Activated gamma-delta T cell treated with anti-CD3 and anti-CD28 coated beads, Interleukin-2, amount 50 U/mL, for 16 hours (primary cell): ENCODE results near the gene DPEP1.

ENCODE experiments used
- DNase-seq: peaks from one replicate; pipeline ENCODE4 v3.0.0-alpha.2; 2020; ENCODE audit warnings: low read depth

DPEP1 gene

GRCh38 chr16:89599451-89599858 lies 14.0 kb upstream of the DPEP1 start:
- no peak for DNase-seq

GRCh38 chr16:89599902-89600301 lies 13.5 kb upstream of the DPEP1 start:
- no peak for DNase-seq

DNA sequence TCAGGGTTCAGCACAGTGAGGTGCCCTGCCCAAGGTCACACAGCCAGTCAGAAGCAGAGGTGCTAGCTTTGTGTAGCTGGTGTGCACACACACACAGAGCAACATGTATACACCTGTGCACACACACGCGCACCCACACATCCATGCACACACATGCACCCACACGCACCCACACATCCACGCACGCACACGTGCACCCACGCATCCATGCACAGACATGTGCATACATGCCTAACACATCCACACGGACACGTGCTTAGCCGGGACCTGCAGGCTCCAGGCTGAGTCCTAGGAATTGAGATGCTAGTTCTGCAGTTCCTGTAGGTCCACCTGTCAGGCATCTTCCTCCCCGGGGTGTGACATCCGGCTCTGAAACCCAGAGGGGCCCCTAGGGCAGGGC lies 13.0 kb upstream of the DPEP1 start:
- DNase-seq: no peak

- no peak for DNase-seq
Observed at GRCh38 chr16:89600956-89601355, 12.5 kb upstream of the DPEP1 start.

DNA sequence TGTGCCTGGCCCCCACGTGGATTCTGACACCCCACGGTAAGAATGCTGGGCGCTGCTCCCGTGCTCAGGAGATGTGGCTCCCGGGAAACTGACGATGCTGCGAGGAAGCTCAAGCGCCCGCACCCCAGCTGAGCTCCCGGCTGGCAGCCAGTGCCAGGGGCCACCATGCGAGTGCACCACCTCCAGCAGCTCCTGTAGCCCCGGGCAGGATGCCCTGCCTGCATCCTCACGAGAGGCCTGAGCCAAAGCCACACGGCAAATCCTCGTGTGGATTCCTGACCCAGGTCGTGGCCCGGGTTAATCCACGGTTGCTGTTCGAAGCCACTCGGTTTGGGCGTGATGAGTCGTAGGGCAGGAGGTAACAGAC lies 11.6 kb upstream of the DPEP1 start:
- no peak for DNase-seq

GRCh38 chr16:89602273-89602951 lies 11.0 kb upstream of the DPEP1 start:
- DNase-seq: peak; percentile 63

GRCh38 chr16:89602952-89603590 lies 10.4 kb upstream of the DPEP1 start:
- no peak for DNase-seq

GRCh38 chr16:89604764-89605163 lies 8.7 kb upstream of the DPEP1 start:
- no peak for DNase-seq

GRCh38 chr16:89605186-89605970 lies 8.1 kb upstream of the DPEP1 start:
- no peak for DNase-seq

DNA sequence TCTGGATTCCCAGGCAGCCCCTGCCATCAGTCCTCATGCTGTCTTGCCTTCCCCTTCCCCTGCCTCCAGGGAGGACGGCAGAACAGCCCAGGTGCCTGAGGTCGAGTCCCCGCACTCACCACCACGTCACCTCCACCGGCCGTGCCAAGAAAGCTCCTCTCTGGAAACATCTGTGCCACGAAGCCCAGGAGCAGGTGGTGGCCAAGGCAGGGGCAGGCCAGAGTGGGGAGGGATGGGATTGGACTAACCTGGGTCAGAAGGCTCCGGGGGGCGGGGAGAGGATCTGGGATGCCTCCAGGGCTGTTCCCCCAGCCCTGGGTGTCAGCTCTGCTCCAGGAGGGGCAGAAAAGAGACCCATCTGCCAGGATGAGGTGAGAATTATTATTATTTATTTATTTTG lies 7.4 kb upstream of the DPEP1 start:
- no peak for DNase-seq

DNA sequence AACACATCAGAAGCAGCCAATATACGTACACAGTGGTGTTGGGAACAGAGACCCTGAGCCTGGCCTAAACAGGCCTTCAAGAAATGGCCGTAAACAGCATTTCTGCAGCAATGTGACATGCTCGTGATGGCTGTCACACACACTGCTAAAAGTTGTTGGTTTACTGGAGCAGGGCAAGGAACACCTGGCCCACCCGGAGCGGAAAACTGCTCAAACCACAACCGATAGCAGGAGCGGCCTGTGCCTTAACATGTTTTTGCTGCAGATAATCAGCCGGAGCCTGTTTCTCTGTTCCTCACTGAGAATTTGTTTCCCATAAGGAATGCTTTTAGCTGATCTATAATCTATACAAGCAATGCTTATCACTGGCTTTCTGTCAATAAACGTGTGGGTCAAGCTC lies 6.0 kb upstream of the DPEP1 start:
- no peak for DNase-seq

GRCh38 chr16:89607937-89608740 lies 5.3 kb upstream of the DPEP1 start:
- DNase-seq: no peak

GRCh38 chr16:89610108-89610453 lies 3.4 kb upstream of the DPEP1 start:
- no peak for DNase-seq

DNA sequence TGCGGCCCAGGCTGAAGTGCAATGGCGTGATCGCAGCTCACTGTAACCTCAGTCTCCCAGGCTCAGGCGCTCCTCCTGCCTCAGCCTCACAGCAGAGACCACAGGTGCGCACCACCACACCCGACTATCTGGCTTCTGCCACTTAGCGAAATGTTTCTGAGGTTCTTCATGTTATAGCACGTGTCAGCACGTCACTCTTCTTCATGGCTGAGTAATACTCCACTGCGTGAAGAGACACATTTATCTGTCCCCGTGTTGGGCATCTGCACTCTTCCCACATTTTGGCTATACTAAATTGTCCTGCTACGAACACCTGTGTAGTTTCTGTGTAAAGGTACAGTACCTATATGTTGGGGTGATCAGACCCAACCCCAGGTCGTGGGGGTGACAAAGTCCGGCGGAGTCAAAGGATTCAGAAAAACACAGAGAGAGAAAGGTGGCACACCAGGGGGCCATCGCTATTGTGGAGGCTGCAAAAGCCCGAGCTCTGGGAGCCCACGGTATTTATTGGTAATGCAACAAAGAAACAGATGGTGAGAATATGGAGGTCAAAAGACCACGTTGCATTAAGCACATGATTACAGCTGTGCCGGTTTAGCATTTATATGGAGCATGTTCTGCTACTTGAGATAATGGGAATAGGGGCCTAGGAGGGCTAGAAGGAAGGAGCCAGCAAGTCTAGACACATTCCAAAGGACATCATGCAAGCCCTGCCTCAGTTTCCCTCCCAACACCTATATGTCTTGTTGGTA lies 851 bp upstream of the DPEP1 start:
- no peak for DNase-seq

DNA sequence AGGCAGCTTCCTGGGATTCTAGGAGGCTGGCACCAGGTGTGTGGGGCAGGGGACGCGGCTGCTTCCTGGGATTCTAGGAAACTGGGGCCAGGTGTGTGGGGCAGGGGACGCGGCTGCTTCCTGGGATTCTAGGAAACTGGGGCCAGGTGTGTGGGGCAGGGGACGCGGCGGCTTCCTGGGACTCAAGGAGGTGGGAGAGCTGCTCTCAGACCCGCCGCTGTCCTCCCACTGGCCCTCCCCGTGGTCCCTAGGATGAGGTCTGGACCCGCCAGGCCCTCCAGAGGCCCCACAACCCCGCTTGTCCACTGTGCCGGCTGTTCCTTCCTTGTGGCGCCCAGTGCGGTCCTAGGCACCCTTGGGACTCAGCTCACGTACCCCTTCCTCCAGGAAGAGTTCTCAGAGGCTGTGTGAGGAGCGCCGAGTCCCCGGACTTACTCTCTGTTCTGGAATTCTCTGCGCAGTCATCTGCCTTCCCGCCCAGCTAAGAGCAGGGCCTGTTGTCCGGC lies 565 bp downstream of the DPEP1 start:
- DNase-seq: no peak

GRCh38 chr16:89615176-89615575 lies 1.7 kb downstream of the DPEP1 start:
- no peak for DNase-seq

DNA sequence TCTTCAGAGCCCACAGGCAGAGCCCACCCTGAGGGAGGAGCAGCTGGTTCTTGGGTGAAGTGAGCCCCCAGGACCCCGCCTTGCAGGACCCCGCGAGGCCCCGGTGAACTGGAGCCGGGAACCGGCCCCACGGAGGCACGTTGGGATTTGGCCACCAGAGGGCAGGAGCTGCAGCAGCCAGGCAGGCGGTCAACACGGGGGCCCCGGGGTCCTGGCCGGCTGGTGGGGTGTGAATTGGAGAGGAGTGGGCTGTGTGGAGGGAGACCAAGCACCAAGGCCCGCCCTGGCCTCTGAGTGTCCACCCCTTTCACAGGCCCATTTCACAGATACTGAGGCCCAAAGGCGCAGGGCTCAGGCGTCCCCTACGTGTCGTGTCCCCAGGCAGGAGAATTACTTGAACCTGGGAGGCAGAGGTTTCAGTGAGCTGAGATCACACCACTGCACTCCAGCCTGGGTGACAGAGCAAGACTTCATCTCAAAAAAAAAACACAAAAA lies 2.2 kb downstream of the DPEP1 start:
- DNase-seq: no peak

GRCh38 chr16:89616623-89617022 lies 3.2 kb downstream of the DPEP1 start:
- no peak for DNase-seq

DNA sequence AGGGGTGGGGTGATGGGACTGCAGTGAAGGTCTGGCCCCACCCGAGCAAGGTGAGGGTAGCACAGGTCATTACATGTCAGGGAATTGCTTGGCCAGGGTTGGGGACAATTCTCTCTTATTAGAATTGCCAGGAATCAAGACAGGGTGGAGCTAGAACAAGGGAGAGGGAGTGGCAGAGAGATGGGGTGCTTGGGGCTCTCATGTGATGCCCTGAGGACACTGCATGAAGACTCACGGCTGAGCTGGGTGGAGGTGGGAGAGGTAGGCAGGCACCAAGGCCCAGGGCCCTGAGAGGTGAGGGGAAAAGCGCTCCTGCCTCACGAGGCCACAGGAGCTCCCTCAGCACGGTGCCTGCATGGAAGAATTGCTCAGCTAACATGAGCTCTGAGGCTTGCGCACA lies 3.6 kb downstream of the DPEP1 start:
- DNase-seq: no peak

GRCh38 chr16:89618109-89618998 lies 4.9 kb downstream of the DPEP1 start:
- no peak for DNase-seq
